ENCODE data around the gene ZNF358.

Gene ZNF358

GRCh38 chr19:7515645-7516151, at the start of gene ZNF358:
Gene ZNF358 (plus strand): TSS chr19:7516103. CDS start chr19:7519243, 3,140 bp downstream.
- no peak for DNase-seq (ENCODE audit: low read depth in 2 of 2)

DNA sequence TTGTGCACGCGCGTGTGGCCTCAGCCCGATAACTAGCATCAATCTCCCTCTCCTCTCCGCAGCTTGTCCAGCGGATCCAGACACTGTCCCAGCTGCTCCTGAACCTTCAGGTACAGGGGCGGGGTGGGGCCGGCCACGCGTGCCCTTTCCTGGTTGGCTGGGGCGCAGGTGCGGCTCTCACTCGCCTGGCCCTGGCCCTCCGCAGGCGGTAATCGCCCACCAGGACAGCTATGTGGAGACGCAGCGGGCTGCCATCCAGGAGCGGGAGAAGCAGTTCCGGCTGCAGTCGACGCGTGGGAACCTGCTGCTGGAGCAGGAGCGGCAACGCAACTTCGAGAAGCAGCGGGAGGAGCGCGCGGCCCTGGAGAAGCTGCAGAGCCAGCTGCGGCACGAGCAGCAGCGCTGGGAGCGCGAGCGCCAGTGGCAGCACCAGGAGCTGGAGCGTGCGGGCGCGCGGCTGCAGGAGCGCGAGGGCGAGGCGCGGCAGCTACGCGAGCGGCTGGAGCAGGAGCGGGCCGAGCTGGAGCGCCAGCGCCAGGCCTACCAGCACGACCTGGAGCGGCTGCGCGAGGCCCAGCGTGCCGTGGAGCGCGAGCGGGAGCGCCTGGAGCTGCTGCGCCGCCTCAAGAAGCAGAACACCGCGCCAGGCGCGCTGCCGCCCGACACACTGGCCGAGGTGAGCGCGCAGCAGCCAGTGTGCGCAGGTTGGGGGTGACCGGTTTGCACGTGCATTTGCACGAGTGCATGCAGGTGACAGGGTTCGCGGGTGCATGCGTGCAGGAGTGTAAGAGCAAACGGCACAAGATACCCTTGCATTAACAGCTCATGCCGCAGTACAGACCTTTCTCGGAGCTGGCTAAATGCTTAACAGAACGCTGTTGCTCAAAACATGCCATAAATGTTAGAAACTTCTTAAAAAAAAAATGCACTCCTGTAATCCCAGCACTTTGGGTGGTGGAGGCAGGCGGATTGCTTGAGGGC, 48.6 kb upstream of the ZNF358 start:
- DNase-seq (ENCODE audit: low read depth in 2 of 2): no peak

DNA sequence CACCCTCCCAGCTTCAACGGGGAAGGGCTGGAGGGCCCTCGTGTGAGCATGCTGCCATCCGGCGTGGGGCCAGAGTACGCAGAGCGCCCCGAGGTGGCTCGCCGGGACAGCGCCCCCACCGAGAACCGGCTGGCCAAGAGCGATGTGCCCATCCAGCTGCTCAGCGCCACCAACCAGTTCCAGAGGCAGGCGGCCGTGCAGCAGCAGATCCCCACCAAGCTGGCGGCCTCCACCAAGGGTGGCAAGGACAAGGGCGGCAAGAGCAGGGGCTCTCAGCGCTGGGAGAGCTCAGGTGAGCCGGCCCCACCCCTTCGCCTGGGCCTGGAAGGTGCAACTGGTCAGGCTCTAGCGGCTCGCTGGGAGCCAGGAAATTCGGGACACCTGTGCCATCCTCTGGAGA, 47.1 kb upstream of the ZNF358 start:
- DNase-seq (ENCODE audit: low read depth in 2 of 2): no peak

GRCh38 chr19:7469669-7470285, 46.1 kb upstream of the ZNF358 start:
- no peak for DNase-seq (ENCODE audit: low read depth in 2 of 2)

- DNase-seq (ENCODE audit: low read depth in 2 of 2): no peak
These were observed 45.2 kb upstream of the ZNF358 start for GRCh38 chr19:7470540-7471305.

GRCh38 chr19:7471696-7472615, 43.9 kb upstream of the ZNF358 start:
- no peak for DNase-seq (ENCODE audit: low read depth in 2 of 2)

- DNase-seq (ENCODE audit: low read depth in 2 of 2): no peak
These were observed 40.2 kb upstream of the ZNF358 start for GRCh38 chr19:7475665-7476064.

- no peak for DNase-seq (ENCODE audit: low read depth in 2 of 2)
These were observed 39.7 kb upstream of the ZNF358 start for GRCh38 chr19:7476241-7476640.

DNA sequence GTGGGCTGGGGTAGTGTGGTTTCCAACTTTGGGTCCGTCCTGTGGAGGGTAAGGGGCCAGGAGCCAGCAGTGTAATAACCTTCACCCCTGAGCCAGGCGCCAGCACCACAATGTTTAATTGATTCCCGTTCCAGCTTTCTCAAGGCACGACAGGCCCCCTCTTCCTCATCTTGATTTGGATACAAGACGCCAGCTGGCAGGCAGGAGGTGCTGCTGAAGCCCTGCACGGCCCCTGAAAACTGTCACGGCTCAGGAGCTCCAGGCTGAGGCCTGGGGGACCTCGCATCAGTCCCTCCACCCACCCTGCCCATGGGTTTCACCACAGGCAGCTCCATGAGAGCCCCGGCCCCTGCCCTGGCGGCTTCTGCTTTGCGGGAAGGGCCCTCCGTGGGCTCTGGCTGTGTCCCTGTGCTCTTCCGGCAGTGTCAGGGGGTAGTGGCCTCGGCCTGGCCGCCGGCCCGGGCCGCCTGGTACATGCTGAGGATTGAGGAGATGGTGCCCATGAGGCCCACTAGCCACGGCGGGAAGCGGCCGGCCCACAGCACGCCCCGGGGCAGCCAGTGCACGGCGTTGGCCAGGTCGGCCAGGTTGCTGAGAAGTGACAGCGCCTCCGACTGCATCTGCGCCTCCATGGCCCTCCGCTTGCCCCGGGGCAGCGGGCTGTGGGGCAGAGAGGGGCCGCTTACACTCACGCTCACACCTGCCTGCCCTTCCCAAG, 39.0 kb upstream of the ZNF358 start:
- DNase-seq (ENCODE audit: low read depth in 2 of 2): no peak

DNA sequence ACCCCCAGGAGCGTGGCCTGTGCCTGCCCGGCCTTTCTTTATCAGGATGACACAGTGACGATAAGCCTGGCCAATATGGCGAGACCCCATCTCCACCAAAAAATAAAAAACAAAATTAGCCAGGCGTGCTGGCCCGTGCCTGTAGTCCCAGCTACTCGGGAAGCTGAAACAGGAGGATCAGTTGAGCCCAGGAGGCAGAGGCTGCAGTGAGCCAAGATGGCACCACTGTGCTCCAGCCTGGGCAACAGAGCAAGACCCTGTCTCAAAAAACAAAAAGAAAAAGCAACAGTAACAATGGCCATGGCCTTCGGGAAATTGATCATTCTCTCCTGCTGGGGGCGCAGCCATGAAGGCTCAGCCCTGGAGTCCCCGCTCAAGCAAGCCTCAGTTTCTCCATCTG, 38.1 kb upstream of the ZNF358 start:
- DNase-seq (ENCODE audit: low read depth in 2 of 2): no peak

DNA sequence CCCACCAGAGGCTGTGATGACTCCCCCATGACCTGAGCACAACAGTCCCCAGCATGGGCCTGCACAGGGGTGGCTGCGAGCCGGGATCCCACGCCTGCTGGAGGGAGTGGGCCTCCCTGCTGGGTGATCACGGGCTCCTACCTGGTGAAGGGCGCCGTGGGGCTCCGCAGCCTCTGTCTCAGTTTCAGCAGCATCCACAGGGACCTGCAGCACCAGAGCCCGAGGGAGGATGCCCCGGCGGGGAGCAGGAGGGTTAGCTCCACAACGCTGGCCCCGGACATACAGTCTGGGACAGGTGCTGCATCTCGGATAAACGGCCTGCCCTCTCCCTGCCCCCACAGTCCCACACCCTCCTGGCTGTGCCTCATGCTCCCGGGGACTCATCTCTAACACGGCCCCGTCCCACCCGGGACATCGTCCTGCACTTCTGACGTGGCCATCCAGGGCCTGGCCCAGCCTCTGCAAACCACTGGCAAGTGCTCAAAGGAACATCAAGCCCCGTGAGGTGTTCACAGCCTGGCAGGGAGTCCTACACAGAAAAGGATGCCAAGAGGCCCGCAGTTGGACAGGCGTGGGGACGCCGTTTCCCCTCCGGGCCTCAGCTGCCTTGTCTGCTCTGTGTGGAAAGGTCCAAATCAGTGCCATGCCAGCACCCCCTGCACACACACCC, 37.6 kb upstream of the ZNF358 start:
- no peak for DNase-seq (ENCODE audit: low read depth in 2 of 2)

GRCh38 chr19:7478843-7479227, 37.1 kb upstream of the ZNF358 start:
- DNase-seq (ENCODE audit: low read depth in 2 of 2): no peak

DNA sequence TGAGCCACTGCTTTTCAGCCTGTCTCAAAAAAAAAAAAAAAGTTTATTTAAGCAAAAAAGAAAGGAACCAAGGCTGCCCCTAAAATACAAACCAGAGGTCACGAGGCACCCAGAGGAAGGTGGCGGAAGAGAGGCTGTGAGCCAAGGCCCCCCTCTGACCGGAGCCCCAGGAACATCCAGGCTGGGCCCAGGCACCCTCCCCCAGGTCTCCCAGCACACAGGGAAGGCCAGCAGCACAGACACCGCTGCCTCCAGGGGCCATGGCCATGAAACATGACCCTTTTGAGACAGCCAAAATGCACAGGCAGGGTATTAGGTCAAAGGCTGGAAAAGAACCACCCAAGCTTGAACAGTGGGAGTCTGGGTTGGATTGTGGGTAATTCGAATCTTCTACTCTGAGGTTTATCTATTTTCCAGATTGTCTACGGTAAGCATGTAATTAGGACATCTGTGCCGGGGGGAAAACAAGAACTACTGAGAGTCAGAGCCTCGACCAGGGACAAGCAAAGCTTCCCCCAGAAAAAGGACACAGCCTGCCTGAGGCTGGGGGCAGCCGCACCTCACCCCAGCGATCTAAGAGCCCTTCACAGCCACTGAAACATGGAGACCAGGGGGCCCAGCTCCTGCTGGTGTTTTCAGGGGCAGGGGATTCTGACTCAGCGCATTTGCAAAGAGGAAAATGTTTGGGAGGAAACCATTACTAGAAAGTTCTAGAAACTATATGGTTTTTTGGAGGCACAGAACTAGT, 35.5 kb upstream of the ZNF358 start:
- DNase-seq (ENCODE audit: low read depth in 2 of 2): no peak

- no peak for DNase-seq (ENCODE audit: low read depth in 2 of 2)
These were observed 35.0 kb upstream of the ZNF358 start for GRCh38 chr19:7480970-7481255.

- no peak for DNase-seq (ENCODE audit: low read depth in 2 of 2)
These were observed 33.1 kb upstream of the ZNF358 start for GRCh38 chr19:7482584-7483439.

- no peak for DNase-seq (ENCODE audit: low read depth in 2 of 2)
These were observed 32.1 kb upstream of the ZNF358 start for GRCh38 chr19:7483720-7484201.

DNA sequence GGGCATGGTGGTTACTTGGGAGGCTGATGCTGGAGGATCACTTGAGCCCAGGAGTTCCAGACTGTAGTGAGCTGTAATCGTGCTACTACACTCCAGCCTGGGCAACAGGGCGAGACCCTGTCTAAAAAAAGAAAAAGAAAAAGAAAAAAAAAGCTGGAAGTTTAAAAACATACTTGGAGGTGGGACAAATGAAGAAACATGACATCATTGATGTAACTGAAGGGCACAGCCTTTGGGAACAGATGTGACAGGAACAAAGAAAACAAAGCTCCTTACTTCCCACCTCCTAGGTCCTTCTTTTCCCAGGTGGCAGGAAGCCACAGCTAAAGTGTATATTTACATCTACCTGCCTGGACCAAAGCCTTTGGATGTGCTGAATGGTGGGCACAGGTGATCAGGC, 29.0 kb upstream of the ZNF358 start:
- no peak for DNase-seq (ENCODE audit: low read depth in 2 of 2)

DNA sequence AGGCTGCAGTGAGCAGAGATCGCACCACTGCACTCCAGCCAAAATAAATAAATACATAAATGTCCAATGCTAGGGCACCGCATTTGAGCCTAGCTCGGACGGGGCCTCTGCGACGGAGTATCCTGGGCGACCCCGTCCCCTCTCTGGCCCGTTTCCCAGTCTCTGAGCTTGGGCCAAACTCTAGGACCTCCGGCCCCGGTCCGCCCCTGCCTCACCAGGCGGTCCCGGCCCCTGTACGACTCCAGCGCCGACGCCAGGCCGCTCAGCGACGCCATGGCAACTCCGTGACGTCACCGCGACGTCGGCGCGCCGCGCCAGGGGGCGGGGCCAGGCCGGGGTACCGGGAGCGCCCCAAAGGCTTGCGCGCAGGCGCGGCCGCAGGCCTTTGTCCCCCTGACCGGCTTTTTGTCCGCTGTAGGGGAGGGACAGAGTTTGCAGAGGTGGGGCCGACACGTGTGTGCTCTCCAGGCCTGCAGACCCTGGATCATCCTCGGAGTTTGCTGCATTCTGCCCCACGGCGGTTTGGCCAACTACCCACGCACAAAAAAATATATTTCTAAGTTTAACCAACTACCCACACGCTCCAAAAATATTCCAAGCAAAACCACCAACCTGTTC, 27.1 kb upstream of the ZNF358 start, which contains the start of gene PEX11G:
Gene PEX11G (minus strand): TSS at position 300 of the 618 bp plus-strand sequence. CDS start 25 bp downstream, at position 275.
- DNase-seq (ENCODE audit: low read depth in 2 of 2): peak; percentile 79 to 84

Data from stimulated activated CD8-positive, alpha-beta memory T cell treated with anti-CD3 and anti-CD28 coated beads, Interleukin-15, amount 100 ng/mL, for 4 hours (primary cell).